ENCODE measurements around the gene ANGPT4.
A peak's percentile ranks its signal among the peaks of the same experiment; 100 is the strongest.
"Not testable (repeated sequence)": the region's sequence is repeated elsewhere in the genome, so short reads cannot be mapped to it uniquely, and the experiment has no call there.

Gene ANGPT4

DNA sequence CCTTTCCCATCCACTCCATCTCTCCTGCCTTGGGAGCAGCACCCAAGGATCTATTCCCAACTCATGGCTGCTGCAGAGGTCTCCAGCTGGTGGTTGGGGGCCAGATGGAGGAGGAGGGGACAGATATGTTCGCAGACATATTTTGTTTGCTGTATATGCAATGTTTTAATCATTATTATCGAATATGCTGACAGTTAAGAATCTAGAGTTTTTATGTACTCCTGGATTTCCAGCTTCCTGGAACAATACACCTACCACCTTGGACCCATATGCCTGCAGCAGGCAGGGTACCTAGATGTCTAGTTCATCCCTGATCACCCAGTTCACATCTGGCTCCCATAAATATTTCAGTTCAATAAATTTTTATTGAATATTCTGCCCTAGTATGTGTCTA lies 73.6 kb downstream of the ANGPT4 start:
- no peak for DNase-seq

- no peak for DNase-seq
Observed at GRCh38 chr20:841568-842546, 74.3 kb downstream of the ANGPT4 start.

- DNase-seq, result no peak
Observed at GRCh38 chr20:840858-841567, 75.1 kb downstream of the ANGPT4 start.

GRCh38 chr20:840503-840857 lies 75.7 kb downstream of the ANGPT4 start:
- no peak for DNase-seq

DNA sequence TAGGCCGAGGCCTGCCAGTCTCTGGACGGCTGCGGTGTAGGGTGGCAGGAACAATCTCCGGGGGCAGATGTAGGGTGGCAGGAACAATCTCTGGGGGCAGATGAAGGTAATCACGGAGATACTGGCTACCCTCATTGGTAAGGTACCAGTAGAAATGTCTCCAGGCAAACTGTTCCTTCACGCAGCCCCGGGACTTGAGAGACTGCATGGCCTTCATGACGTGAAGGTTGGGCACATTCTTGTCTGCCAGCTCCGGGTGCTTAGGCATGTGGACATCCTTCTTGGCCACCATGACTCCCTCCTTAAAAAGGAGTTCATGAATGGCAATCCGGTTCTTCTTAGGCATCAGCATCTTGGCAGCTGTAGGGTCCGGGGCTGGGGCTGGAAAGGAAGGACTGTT lies 76.5 kb downstream of the ANGPT4 start:
- no peak for DNase-seq

DNA sequence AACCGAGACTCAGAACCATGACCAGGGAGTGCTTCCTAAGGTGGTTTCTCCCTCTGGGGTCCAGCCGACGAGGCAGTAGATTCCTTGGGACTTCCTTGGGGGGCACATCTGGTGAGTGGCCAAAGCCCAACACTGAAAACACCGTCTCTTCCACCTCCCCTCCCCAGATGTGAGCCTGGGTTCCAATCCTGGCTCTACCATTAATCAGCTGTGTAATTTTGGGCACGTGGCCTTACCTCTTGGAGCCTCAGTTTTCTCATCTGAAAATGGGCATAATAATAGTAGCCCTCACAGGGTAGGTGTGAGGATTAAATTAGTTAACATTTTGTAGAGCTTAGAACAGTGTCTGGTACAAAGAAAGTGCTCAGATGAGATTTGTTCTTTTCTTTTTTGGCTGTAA lies 77.1 kb downstream of the ANGPT4 start:
- no peak for DNase-seq

DNA sequence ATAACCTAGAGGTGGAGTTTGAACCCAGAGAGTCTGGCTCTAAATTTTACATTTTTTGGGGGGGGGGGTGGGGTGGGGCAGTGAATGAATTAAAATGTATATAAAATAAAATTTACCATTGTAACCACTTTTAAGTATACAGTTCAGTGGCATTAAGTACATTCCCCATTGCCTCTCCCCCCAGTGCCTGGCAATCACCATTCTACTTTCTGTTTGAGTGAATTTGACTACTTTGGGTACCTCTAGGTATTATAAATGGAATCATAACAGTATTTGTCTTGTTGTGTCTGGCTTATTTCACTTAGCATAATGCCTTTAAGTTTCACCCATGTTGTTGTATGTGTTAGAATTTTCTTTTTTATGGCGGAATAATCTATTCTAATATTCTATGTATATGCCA lies 79.9 kb downstream of the ANGPT4 start:
- no peak for DNase-seq

- DNase-seq, result no peak
Observed at GRCh38 chr20:835608-836045, 80.5 kb downstream of the ANGPT4 start.

DNA sequence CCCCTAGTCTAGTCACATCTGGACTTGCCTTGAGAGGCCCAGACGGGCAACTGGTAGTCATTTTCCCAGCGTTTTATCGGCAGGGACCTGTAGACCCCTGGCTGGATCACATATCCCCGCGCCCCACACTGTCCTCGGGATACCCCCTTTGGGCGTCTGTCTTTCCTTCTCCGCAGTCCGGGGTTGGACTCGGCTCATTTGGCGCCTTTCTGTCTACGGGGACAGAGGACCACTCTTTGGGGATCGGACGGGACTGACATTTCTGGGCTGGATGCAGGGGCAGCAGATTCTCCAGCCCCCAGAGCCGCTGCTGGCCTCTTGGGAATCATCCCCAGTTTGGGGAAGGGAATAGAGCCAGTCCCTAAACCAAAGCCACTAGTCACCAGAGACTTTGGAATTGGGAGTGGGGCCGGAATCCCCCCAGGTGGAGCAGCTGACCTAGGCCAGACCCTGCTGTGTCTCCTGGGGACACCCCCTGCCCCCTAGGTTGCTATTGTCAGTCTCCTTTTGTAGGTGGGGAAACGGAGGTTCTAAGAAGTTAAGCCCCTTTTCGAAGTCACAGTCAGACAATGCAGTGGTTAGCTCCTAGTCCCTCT lies 81.9 kb downstream of the ANGPT4 start:
- DNase-seq, result no peak

DNA sequence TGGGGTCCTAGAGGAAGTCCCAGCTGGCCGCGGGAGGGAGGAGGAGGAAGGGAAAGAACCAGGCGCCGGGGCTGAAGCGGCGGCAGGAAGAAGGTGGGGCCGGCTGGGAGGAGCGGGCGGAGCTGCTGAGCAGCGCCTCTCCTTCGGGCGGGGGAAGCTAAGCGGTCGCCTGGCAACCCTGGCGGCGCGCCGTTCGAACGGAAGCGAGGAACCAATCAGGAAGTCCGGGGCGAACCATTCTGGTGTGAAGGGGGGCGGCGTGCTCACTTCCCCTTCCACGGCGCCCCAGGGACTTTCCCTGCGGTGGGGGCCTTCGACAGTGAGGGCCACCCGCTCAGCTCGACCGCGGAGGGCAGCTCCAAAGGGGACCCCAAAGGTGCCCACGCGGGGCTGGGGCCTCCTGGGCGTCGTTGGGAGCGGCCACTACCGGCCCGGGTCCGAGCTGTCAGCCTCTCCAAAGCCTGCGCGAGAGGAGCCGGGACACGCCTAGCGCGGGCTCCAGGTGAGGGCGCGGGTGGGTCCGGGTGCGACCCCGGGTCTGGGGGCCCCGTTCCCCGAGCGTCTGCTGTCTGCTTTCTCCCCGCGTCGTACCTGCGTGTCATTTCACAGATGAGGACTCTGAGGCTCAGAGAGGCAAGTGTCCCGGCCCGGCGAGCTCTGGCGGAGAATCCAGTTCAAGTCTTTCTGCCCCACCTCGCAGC lies 82.5 kb downstream of the ANGPT4 start, which contains the start of gene FAM110A:
Gene FAM110A, plus strand, starts transcription at position 266 of the 701 bp plus-strand sequence. CDS start 11,090 bp downstream, outside the sequence.
- DNase-seq, result peak; percentile 98 to 99 (median 98)

DNA sequence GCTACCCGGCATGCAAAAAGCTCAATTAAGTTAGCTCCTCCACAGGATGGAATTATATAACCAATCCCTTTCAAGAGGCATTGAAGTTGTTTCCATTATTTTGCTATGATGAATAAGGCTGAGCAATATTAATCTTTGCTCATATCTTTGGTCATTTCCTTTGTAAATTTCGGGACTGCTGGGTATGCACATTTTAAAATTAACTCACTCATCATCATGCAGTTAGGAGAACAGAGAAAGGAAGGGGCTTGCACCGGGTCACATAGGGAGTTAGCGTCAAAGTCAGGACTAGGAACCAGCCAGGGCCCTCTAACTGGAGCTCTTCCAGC lies 83.0 kb downstream of the ANGPT4 start:
- peak in 2 of 3 donors; percentile 86 to 90 for DNase-seq

DNA sequence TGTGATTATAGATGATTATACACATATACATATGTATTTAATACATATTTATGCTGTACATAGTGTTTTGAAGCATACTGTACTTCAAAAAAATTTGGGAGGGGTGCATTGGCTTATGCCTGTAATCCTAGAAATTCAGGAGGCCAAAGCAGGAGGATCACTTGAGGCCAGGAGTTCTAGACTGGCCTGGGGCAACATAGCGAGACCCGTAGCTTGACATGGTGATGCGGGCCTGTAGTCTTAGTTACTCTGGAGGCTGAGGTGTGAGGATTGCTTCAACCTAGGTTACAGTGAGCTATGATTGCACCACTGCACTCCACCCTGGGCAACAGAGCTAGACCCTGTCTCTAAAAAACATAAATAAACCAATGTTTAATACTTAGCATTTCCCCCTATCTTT lies 84.2 kb downstream of the ANGPT4 start:
- DNase-seq, result no peak

DNA sequence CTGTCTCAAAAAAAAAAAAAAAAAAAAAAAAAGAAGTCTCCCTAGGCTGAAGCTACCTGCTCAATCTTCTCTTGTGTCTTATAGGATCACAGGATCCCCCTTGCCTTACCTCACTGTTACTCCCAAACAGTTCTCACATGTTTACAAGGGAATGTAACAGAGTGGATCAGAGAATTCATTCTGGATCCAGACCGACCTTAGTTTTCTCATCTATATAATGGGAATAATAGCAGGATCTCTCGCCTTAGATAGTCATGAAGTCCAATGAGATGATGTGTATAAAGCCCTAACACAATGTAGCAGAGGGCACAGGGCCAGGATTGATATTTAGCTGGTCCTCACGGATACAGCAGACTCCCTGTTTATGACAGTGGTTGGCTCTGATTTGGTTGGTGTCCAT lies 84.9 kb downstream of the ANGPT4 start:
- DNase-seq, result no peak

- DNase-seq, result peak in 2 of 3 donors; percentile 59
Observed at GRCh38 chr20:830011-830521, 86.1 kb downstream of the ANGPT4 start.

GRCh38 chr20:829551-829950 lies 86.6 kb downstream of the ANGPT4 start:
- DNase-seq, result peak; percentile 76 to 88 (median 83)

- no peak for DNase-seq
Observed at GRCh38 chr20:828987-829386, 87.1 kb downstream of the ANGPT4 start.

DNA sequence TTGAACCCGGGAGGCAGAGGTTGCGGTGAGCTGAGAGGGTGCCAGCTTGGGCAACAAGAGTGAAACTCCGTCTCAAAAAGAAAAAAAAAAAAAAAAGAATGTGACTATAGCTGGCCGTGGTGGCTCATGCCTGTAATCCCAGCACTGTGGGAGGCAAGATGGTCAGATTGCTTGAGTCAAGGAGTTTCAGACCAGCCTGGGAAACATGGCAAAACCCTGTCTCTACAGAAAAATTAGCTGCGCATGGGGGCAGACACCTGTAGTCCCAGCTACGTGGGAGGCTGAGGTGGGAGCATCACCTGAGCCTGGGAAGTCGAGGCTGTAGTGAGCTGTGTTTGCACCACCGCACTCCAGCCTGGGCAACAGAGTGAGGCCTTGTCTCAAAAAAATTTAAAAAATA lies 88.2 kb downstream of the ANGPT4 start:
- DNase-seq, result not testable (repeated sequence)

- DNase-seq, result no peak
Observed at GRCh38 chr20:826695-827323, 89.3 kb downstream of the ANGPT4 start.

- peak; percentile 58 to 64 (median 58) for DNase-seq
Observed at GRCh38 chr20:825710-826421, 90.3 kb downstream of the ANGPT4 start.

- DNase-seq, result no peak
Observed at GRCh38 chr20:824916-825315, 91.2 kb downstream of the ANGPT4 start.

DNA sequence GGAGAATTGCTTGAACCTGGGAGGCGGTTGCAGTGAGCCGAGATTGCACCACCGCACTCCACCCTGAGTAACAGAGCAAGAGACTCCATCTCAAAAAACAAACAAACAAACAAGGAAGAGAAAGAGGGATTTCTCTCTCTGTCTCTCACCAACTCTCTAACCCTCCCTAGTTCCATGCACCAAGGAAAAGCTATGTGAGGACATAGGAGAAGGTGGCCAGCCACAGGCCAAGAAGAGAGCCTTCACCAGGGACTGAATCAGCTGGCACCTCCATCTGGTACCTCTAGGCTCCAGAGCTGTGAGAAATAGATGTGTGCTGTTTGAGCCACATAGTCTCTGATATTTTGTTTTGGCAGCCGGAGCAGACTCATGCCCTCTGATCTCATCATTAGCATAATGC lies 91.6 kb downstream of the ANGPT4 start:
- DNase-seq, result no peak

DNA sequence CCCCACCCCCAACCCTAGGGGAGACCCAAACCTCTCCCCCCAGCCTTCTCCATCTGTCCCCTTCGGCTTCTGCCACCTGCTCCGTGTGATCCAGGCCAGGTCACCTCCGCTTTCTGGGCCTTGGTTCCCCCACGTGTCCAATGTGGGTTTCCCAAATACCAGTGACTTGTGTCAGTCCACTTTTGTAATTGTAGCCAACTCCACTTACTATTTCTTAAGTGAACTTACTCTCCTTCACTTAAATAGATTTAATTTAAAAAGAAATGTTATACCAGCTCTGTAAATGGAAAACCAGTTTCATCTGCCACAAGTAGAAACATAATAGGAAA lies 92.6 kb downstream of the ANGPT4 start:
- no peak for DNase-seq
